Trophoblast cell (in vitro differentiated cells and primary cell): Measurements from ENCODE around the gene LLGL1.

Experiments
- DNase-seq, 2 donors: peaks; one replicate each; pipeline ENCODE4 v3.0.0-alpha.2; 2016
- H2AFZ ChIP-seq: 2 replicates; pipeline ENCODE4 v1.6.1; 2013; ENCODE audit warnings: low read length, moderate library complexity, mild to moderate bottlenecking; ENCODE audit not compliant: insufficient read depth, poor library complexity
- H2AK5ac ChIP-seq: 2 replicates; pipeline ENCODE4 v1.6.1; 2013; ENCODE audit warnings: mild to moderate bottlenecking, low read length
- H2BK120ac ChIP-seq: 2 replicates; pipeline ENCODE4 v1.6.1; 2013; ENCODE audit warnings: low read length, mild to moderate bottlenecking, moderate library complexity; ENCODE audit not compliant: insufficient read depth, poor library complexity
- H2BK12ac ChIP-seq: 2 replicates; pipeline ENCODE4 v1.6.1; 2013; ENCODE audit warnings: mild to moderate bottlenecking, low read length, moderate library complexity
- H2BK5ac ChIP-seq: 2 replicates; pipeline ENCODE4 v1.6.1; 2013; ENCODE audit warnings: low read length, low read depth, moderate library complexity, mild to moderate bottlenecking; ENCODE audit not compliant: poor library complexity
- H3K14ac ChIP-seq: 2 replicates; pipeline ENCODE4 v1.6.1; 2013; ENCODE audit warnings: mild to moderate bottlenecking, low read length
- H3K18ac ChIP-seq: 2 replicates; pipeline ENCODE4 v1.6.1; 2013; ENCODE audit warnings: mild to moderate bottlenecking, low read length
- H3K23ac ChIP-seq: 2 replicates; pipeline ENCODE4 v1.6.1; 2013; ENCODE audit warnings: low read length
- H3K27ac ChIP-seq: 2 replicates; pipeline ENCODE4 v1.5.1; 2013; ENCODE audit warnings: low read depth, mild to moderate bottlenecking, inconsistent platforms, low read length, moderate library complexity
- H3K27me3 ChIP-seq: 2 replicates; pipeline ENCODE4 v1.6.1; 2013; ENCODE audit warnings: inconsistent platforms, mild to moderate bottlenecking, low read length, moderate library complexity; ENCODE audit not compliant: insufficient read depth
- H3K36me3 ChIP-seq, 2 experiments: 1 replicate in 1 of 2; 2 replicates in 1 of 2; pipeline ENCODE4 v1.6.1; 2013; ENCODE audit warnings: low read length in 2 of 2, mild to moderate bottlenecking in 2 of 2, moderate library complexity in 1 of 2; ENCODE audit not compliant: insufficient read depth in 2 of 2, control insufficient read depth in 1 of 2
- H3K4ac ChIP-seq: 2 replicates; pipeline ENCODE4 v1.6.1; 2013; ENCODE audit warnings: low read depth, mild to moderate bottlenecking, low read length, moderate library complexity
- H3K4me1 ChIP-seq, 2 experiments: 1 replicate in 1 of 2; 2 replicates in 1 of 2; pipeline ENCODE4 v1.6.1; 2013; ENCODE audit warnings: low read length in 2 of 2, mild to moderate bottlenecking in 2 of 2, moderate library complexity in 1 of 2; ENCODE audit not compliant: insufficient read depth in 2 of 2, control insufficient read depth in 1 of 2
- H3K4me2 ChIP-seq: 2 replicates; pipeline ENCODE4 v1.6.1; 2013; ENCODE audit warnings: inconsistent platforms, mild to moderate bottlenecking, low read length, moderate library complexity
- H3K4me3 ChIP-seq: 2 replicates; pipeline ENCODE4 v1.5.1; 2013; ENCODE audit warnings: mild to moderate bottlenecking, low read depth, low read length, inconsistent platforms
- H3K79me1 ChIP-seq: one replicate; pipeline ENCODE4 v1.6.1; 2013; ENCODE audit warnings: low read length
- H3K79me2 ChIP-seq: 2 replicates; pipeline ENCODE4 v1.6.1; 2013; ENCODE audit warnings: low read length, mild to moderate bottlenecking; ENCODE audit not compliant: control insufficient read depth, insufficient read depth, poor library complexity
- H3K9ac ChIP-seq: 2 replicates; pipeline ENCODE4 v1.6.1; 2013; ENCODE audit warnings: mild to moderate bottlenecking, low read length
- H3K9me3 ChIP-seq: 2 replicates; pipeline ENCODE4 v1.6.1; 2013; ENCODE audit warnings: low read depth, mild to moderate bottlenecking, control low read depth, inconsistent platforms, low read length; ENCODE audit not compliant: insufficient read depth
- H4K12ac ChIP-seq: 2 replicates; pipeline ENCODE4 v1.6.1; 2013; ENCODE audit warnings: low read depth, mild to moderate bottlenecking, low read length, moderate library complexity
- H4K8ac ChIP-seq: 2 replicates; pipeline ENCODE4 v1.6.1; 2013; ENCODE audit warnings: low read depth, mild to moderate bottlenecking, low read length, moderate library complexity
- H4K91ac ChIP-seq: one replicate; pipeline ENCODE4 v1.6.1; 2013; ENCODE audit warnings: low read depth, mild to moderate bottlenecking, low read length, moderate library complexity
- WGBS: extraction: QIAGEN DNeasy Blood & Tissue Kit; methylation state at CpG from one replicate; pipeline ENCODE4 v1.1.7; 2013; ENCODE audit warnings: missing lambda C conversion rate; ENCODE audit not compliant: insufficient read length, insufficient coverage; ENCODE audit errors: extremely low coverage; 5-methylcytosine and 5-hydroxymethylcytosine counted together

Gene LLGL1

GRCh38 chr17:18258356-18259038, 33.1 kb downstream of the LLGL1 start, which contains the start of gene FLII:
Gene FLII (minus strand): TSS chr17:18258738. CDS start chr17:18258690, 48 bp downstream.
- peak within 1 kb of the TSS; percentile 82 for H2BK5ac ChIP-seq

GRCh38 chr17:18259621-18260331, 34.3 kb downstream of the LLGL1 start:
- H3K9ac ChIP-seq, result no peak overlapping the region
- H3K27ac ChIP-seq, result peak overlapping the region; percentile 38
- H3K36me3 ChIP-seq, result peaks cover 36 to 41% of the 10 kb centered on the region in 2 experiments
- peak overlapping the region; percentile 11 for H2BK5ac ChIP-seq
- no peak overlapping the region for H3K4ac ChIP-seq
- no peak overlapping the region for H3K14ac ChIP-seq
- peaks cover 30 to 31% of the 10 kb centered on the region in 2 experiments for H3K4me1 ChIP-seq
- H3K79me1 ChIP-seq, result peaks cover 16% of the 10 kb centered on the region
- no peaks in the 10 kb centered on the region for H3K9me3 ChIP-seq
- no peak overlapping the region for H4K12ac ChIP-seq
- H3K79me2 ChIP-seq, result peaks cover 19% of the 10 kb centered on the region
- H4K91ac ChIP-seq, result peak overlapping the region; percentile 45
- peak overlapping the region; percentile 23 for H3K18ac ChIP-seq
- peak overlapping the region; percentile 66 for H3K4me2 ChIP-seq
- no peak overlapping the region for H3K4me3 ChIP-seq
- WGBS, result no CpG with 5 or more reads among the region's 22 CpGs
- H2AK5ac ChIP-seq, result peak overlapping the region; percentile 40
- H3K23ac ChIP-seq, result no peak overlapping the region
- peak overlapping the region; percentile 81 for H2AFZ ChIP-seq
- DNase-seq, result peak; percentile 95
- peak overlapping the region; percentile 46 for H2BK120ac ChIP-seq
- H4K8ac ChIP-seq, result peak overlapping the region; percentile 34
- H3K27me3 ChIP-seq, result no peaks in the 10 kb centered on the region
- peak overlapping the region; percentile 51 for H2BK12ac ChIP-seq

More at GRCh38 chr17:18258356-18259038, 33.1 kb downstream of the LLGL1 start, which contains the start of gene FLII:
- H3K4me3 ChIP-seq, result peak within 1 kb of the TSS; percentile 92
- H3K79me2 ChIP-seq, result peaks cover 19% of the 10 kb centered on the region
- peak within 1 kb of the TSS; percentile 93 for H4K91ac ChIP-seq
- H2BK120ac ChIP-seq, result peak within 1 kb of the TSS; percentile 59
- peak within 1 kb of the TSS; percentile 76 for H4K12ac ChIP-seq
- DNase-seq, result peak; percentile 80 to 81
- no peaks in the 10 kb centered on the region for H3K27me3 ChIP-seq
- H3K36me3 ChIP-seq, result peaks cover 36 to 41% of the 10 kb centered on the region in 2 experiments
- no peaks in the 10 kb centered on the region for H3K9me3 ChIP-seq
- H2AK5ac ChIP-seq, result peak within 1 kb of the TSS; percentile 42
- peaks cover 16% of the 10 kb centered on the region for H3K79me1 ChIP-seq
- H3K27ac ChIP-seq, result peak within 1 kb of the TSS; percentile 65
- H3K4me1 ChIP-seq, result peaks cover 30 to 31% of the 10 kb centered on the region in 2 experiments
- H4K8ac ChIP-seq, result peak within 1 kb of the TSS; percentile 87
- H3K18ac ChIP-seq, result peak within 1 kb of the TSS; percentile 95
- peak within 1 kb of the TSS; percentile 80 for H3K4me2 ChIP-seq
- H2BK12ac ChIP-seq, result no peak within 1 kb of the TSS
- H2AFZ ChIP-seq, result peak within 1 kb of the TSS; percentile 85
- peak within 1 kb of the TSS; percentile 93 for H3K14ac ChIP-seq
- no CpG with 5 or more reads among the region's 71 CpGs for WGBS
- no peak within 1 kb of the TSS for H3K23ac ChIP-seq
- peak within 1 kb of the TSS; percentile 88 for H3K9ac ChIP-seq
- peak within 1 kb of the TSS; percentile 84 for H3K4ac ChIP-seq

GRCh38 chr17:18260332-18261145, 35.1 kb downstream of the LLGL1 start, which contains the start of gene MIEF2:
Gene MIEF2 (plus strand): TSS chr17:18260662. CDS start chr17:18262721, 2,059 bp downstream.
- Histone ChIP-seq H4K8ac (peak within 1 kb of the TSS; percentile 92), H2BK12ac (peak within 1 kb of the TSS; percentile 51), H2AK5ac (peak within 1 kb of the TSS; percentile 48), H3K18ac (peak within 1 kb of the TSS; percentile 96), H3K9me3 (no peaks in the 10 kb centered on the region), H3K14ac (peak within 1 kb of the TSS; percentile 85), H3K4me1 (peaks cover 30 to 31% of the 10 kb centered on the region in 2 experiments), H3K4me2 (peak within 1 kb of the TSS; percentile 77), H4K12ac (peak within 1 kb of the TSS; percentile 9), H3K4ac (peak within 1 kb of the TSS; percentile 43), H4K91ac (peak within 1 kb of the TSS; percentile 84), H3K27me3 (no peaks in the 10 kb centered on the region), H3K36me3 (peaks cover 37 to 42% of the 10 kb centered on the region in 2 experiments), H2AFZ (peak within 1 kb of the TSS; percentile 81), H3K79me2 (peaks cover 19% of the 10 kb centered on the region), H3K79me1 (peaks cover 16% of the 10 kb centered on the region), H2BK5ac (peak within 1 kb of the TSS; percentile 86), H3K23ac (no peak within 1 kb of the TSS), H3K9ac (peak within 1 kb of the TSS; percentile 81), H3K27ac (peak within 1 kb of the TSS; percentile 95), H3K4me3 (peak within 1 kb of the TSS; percentile 94), H2BK120ac (peak within 1 kb of the TSS; percentile 67)
- DNase-seq, result peak; percentile 95 to 96
- WGBS, result no CpG with 5 or more reads among the region's 72 CpGs

DNA sequence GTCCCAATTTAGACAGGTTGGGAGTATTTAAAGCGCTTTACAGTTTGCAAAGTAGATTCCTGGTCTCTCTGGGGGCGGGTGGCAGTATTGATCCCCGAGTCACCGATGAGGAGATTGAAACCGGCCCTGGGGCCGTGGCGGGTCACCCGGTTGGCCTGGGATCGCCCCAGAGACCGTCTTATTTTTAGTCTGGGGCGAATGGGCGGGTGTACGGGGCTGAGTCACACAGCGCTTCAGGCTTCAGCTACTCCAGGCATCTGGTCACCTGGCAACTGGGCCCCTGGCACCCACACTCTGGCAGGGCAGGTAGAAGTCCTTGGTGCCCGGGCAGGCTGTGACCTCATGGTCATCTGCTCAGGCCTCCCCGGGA, 35.7 kb downstream of the LLGL1 start:
- Histone ChIP-seq H3K4me1 (peaks cover 30 to 31% of the 10 kb centered on the region in 2 experiments), H3K36me3 (peaks cover 32 to 37% of the 10 kb centered on the region in 2 experiments), H3K4ac (peak overlapping the region; percentile 37), H3K79me1 (peaks cover 16% of the 10 kb centered on the region), H3K9me3 (no peaks in the 10 kb centered on the region), H3K9ac (peak overlapping the region; percentile 81), H3K14ac (peak overlapping the region; percentile 85), H2BK12ac (no peak overlapping the region), H3K4me3 (peak overlapping the region; percentile 94), H3K79me2 (peaks cover 19% of the 10 kb centered on the region), H3K27ac (peak overlapping the region; percentile 95), H4K91ac (peak overlapping the region; percentile 84), H2BK120ac (peak overlapping the region; percentile 67), H4K8ac (peak overlapping the region; percentile 92), H4K12ac (peak overlapping the region; percentile 9), H2AK5ac (peak overlapping the region; percentile 27), H3K4me2 (peak overlapping the region; percentile 77), H3K23ac (no peak overlapping the region), H3K27me3 (no peaks in the 10 kb centered on the region), H2BK5ac (peak overlapping the region; percentile 63), H3K18ac (peak overlapping the region; percentile 69), H2AFZ (peak overlapping the region; percentile 24)
- no CpG with 5 or more reads among the region's 16 CpGs for WGBS
- DNase-seq, result peak; percentile 78 to 81
